NCI-H748 treated with DMSO at 0.1 percent for 48 hours (cell line): Measurements from ENCODE around the gene KNDC1.

Experiments used
- DNase-seq: peaks from one replicate; lab custom pipeline; 2025; lab: John Stamatoyannopoulos, UW

KNDC1 gene

GRCh38 chr10:133178357-133179127 is 18.5 kb downstream of the KNDC1 start:
- DNase-seq = no peak

- DNase-seq = no peak
Observed at GRCh38 chr10:133179128-133179520, 19.1 kb downstream of the KNDC1 start.

GRCh38 chr10:133179651-133180050 is 19.6 kb downstream of the KNDC1 start:
- DNase-seq = no peak

GRCh38 chr10:133180192-133180964 is 20.4 kb downstream of the KNDC1 start:
- DNase-seq = no peak

DNA sequence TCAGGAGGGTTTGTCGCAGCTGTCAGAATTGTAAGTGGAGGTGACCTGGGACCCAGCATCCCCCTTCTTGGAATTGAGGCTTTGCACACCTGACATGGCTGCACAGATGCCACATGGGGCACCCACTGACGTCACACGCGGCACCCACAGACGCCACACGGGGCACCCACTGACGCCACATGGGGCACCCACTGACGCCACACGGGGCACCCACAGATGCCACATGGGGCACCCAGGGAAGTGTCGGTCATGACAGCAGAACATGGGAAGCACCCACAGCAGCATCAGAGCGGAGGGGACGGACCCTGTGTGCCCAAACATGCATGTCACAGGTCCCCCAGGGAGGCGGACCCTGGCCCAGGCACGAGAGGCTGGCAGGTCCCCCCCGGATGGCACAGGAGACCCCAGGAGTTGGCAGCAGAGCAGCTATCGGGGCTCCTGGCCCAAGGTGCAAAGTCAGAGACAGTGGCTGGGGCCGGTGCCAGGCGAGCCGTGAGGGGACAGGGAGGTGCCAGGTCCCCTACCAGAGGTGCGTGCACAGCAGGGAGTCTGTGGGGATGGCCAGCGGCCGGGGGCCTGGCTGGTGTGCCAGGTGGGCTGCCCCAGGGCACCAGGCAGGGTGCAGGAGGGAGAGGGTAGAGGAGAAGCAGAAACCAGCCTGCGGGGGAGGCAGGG is 21.1 kb downstream of the KNDC1 start:
- DNase-seq = no peak

- DNase-seq = no peak
Observed at GRCh38 chr10:133182190-133182589, 22.2 kb downstream of the KNDC1 start.

GRCh38 chr10:133182791-133183645 is 23.0 kb downstream of the KNDC1 start:
- DNase-seq = no peak

DNA sequence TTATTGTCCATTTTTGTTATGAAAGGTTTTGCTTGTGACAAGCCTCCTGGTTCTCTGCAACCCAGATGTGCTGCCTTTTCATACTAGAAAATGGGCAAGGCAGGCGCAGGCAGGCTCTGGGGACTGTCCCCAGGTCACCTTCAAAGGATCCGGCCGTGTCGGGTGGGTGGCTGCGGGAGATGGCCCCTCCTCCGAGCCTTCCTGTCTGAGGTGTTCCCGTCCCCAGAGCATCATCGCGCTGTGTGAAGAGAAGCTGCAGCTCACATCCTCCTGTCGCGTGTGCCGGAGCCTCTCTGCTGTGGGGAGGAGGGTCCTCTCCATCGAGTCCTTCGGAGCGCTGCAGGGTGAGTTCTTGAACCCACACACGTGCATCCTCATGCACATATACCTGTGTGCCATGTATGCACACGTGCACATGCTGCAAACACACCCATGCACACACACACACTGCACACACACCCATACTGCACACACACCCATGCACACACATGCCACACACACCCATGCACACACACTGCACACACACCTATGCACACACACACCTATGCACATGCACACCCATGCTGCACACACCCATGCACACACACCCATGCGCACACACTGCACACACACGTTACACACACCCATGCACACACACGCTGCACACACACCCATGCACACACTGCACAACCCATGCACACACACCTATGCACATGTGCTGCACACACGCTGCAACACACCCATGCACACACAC is 23.8 kb downstream of the KNDC1 start:
- DNase-seq = no peak

DNA sequence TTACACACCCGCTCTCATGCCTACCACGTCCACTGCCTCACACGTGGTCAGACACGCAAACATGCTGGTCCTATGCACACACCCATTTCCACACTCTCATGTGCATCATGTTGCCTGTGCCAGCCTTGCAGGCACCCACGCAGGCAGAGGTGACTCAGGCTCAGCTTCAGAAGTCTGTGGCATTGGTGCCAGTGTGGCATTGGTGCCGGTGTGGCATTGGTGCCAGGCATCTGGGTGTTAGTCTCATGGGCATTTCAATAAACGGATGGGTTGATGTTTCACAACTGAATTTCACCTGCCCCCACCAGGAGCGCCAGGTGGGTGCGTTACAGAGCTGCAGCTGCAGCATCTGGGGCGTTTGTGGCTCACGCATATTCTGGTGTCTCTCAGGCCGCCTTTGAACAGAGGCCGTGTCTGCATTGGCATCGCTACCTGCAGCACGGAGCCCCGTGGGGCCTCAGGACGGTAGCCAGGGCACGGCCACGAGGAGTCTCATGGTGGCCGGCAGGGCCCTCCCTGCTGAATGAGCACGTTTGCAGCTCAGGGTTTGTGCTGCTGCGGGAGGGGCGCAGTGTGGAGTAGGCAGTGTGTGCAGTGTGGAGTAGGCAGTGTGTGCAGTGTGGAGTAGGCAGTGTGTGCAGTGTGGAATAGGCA is 24.7 kb downstream of the KNDC1 start:
- no peak for DNase-seq

DNA sequence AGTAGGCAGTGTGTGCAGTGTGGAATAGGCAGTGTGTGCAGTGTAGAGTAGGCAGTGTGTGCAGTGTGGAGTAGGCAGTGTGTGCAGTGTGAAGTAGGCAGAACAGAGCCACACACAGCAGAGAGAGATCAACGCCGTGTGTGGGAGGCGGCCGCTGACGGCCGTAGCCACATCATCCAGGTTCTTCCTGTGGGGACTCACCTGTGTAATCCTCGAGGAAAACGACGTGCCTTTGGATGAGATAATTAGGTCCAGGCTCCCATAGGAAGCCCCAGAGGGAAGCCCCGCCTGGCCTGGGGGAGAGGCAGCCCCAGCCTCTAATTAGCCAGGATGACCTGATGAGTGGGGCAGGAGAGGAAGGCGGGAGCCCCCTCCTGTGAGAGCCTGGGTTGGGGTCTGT is 25.4 kb downstream of the KNDC1 start:
- no peak for DNase-seq

DNA sequence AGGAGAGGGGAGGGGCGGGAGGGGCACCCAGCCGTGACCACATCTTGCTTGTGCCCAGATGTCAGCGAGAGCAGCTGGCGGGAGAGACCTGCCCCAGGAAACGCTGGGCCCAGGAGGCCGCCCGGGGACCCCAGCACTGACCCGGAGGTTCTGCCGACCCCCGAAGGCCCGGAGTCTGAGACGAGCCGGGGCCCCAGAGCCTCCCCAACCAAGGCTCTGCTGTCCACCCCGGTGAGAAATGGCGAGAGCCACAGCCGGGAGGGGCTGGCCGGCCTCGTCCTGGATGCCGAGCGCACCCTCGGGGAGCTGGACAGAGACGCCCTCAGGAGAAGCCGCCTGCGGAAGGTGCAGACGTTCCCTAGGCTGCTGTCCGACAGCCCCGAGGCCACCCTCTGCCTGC is 25.9 kb downstream of the KNDC1 start:
- no peak for DNase-seq

DNA sequence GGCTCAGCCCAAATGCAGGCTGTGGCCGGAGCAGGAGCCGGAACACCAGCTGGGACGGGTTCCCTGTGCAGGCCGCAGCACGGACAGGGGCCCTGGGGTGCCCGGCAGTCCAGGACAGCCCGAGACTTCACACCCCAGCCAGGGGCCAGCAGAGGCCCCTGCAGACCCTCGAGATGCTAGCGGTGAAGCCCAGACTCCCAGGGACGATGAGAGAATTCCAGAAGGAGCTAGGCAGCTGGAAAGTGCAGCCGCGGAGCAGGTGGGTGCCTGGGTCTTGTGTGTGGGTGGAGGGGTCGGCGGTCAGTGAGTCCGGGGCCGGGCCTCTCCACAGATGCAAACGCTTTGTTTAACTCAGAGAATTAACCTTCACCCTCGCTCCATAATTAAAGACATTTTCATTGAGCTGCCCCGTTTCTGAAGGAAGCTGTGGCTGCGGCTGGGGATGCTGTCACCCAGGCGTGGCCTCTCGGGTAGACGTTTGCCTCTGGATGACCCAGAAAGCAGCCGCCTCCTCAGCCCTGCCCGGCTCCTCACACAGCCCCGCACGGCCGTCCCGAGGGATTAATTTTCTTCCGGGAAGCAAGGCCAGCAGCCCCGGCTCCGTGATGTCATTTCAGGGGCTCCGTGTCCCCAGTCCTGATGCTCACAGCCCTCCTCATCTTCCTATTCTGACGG is 26.5 kb downstream of the KNDC1 start:
- no peak for DNase-seq

GRCh38 chr10:133187091-133187905 is 27.3 kb downstream of the KNDC1 start:
- DNase-seq = no peak

DNA sequence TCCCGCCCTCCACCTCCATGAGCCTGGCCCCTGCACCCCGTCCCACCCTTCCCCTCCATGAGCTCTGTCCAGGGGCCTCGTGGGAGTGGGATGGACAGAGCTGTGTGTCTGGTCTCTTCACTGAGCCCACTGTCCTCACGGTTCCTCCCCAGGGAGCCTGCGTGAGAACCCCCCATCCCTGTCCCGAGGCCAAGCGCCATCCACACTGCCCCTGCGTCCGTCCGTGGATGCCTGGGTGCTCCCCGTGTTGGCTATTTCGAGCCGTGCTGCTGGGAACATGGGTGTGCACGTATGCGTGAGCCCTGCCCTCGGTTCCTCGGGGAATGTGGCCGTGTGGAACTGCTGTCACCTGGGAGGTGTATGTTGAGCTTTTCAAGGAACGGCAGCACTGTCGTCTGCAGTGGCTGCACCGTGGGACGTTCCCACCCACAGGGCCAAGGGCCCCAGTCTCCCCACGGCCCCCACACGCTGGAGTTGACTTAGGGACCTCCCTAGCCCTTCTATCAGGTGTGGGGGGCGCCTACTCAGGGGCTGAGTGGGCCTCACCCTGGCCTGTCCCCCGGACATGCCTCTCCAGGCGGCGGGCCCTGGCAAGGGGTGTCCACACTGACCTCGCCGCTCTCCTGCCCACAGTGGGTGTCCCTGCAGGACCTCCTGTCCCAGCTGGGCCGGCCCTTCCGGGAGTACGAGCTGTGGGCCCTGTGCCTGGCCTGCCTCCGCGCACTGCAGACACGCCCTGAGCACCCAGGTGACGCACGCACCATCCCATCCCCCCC is 28.1 kb downstream of the KNDC1 start:
- DNase-seq = no peak

- no peak for DNase-seq
Observed at GRCh38 chr10:133189256-133189655, 29.2 kb downstream of the KNDC1 start.

DNA sequence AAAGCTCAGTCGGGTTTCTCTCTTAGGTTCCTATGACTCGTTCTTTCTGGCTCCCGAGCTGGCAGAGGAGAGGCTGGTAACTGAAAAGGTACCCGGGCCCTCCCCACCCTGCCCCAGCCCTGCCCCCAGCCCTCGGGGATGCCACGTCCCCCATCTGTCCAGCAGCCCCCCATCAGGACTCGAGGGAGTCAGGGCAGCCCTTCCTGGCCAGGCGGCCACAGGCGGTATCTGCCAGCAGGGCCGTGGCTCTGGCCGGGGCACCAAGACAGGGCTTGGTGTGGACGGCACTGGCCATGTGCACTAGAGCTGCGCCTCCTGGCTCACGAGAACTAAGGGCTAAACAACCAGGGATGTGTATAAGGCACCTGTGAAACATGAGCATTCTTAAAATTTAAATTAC is 29.7 kb downstream of the KNDC1 start:
- no peak for DNase-seq

DNA sequence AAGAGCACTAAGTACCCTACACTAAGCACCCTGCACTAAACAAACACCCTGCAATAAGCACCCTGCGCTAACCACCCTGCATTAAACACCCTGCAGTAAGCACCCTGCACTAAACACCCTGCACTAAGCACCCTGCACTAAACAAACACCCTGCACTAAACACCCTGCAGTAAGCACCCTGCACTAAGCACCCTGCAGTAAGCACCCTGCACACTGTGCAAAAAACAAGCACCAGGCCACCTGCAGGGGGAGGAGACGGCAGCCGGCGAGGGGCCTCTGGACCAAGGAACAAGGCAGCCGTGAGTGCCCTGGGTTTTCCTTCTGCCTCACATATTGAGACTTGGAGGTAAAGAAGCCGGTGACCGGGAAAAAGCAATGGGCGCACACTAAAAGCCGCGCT is 30.2 kb downstream of the KNDC1 start:
- DNase-seq = no peak

- DNase-seq = no peak
Observed at GRCh38 chr10:133191651-133192050, 31.6 kb downstream of the KNDC1 start.

DNA sequence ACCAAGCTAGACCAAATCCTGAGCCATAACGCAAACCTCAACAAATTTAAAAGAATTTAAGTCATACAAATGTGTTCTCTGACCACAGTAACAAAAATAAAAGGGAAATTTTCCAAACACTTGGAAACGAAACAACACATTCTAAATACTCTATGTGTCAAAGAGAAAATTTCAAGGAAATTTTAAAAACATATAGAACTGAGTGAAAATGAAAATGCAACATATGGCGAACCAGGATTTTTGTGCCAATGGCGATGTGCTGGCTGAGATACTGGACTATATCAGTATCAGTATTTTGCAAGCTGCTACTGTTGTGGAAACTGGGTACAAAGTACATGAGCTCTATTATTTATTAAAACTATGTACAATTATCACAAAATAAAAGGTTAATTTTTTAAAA is 34.1 kb downstream of the KNDC1 start:
- DNase-seq = no peak
